ENCODE results near the gene CKLF. TPM values are rescaled to one million over a fixed set of nuclear protein-coding genes. Genes with fewer than 3 reads are reported as not detected.
A peak's percentile ranks its signal among the peaks of the same experiment; 100 is the strongest.

CKLF gene
- total RNA-seq, 6 donors from 2014 or later = 18.2 to 71.7 (median 47.4) TPM

DNA sequence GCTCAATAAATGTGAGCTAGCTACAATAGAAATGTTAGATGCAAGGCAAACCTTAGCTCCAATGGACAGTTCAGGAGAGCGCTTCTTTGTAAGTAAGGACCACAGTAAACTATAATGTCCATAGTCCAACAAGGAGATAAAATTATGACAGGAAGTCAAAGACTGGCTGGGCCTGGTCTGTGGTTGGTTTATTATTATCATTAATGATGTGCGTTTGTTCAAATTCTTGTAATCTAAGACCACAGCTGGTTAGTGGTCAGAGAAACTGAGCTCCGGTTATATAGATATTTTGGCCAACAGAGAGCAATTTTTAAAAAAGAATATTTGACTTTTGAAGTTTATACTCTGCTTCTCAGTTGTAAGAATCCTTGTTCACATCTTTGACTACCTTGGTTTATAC is 22.2 kb downstream of the CKLF start:
- H3K4me1 ChIP-seq = peaks cover 9 to 14% (median 13%) of the 10 kb centered on the region in 4 donors
- ATAC-seq (ENCODE audit: low FRiP score in 2 of 2) = no peak

GRCh38 chr16:66575060-66575459 is 22.7 kb downstream of the CKLF start:
- WGBS, 2 donors = 93 to 100% methylated on average over 1 to 3 of the region's 3 CpGs
- Histone ChIP-seq H3K9me3 (no peaks in the 10 kb centered on the region), H3K27me3 (peaks cover 0 to 3% (median 0%) of the 10 kb centered on the region in 4 donors), H3K4me1 (peaks cover 8 to 16% (median 12%) of the 10 kb centered on the region in 4 donors), H3K4me3 (no peak overlapping the region), H3K36me3 (no peaks in the 10 kb centered on the region), H3K27ac (no peak overlapping the region)
- no peak for TF ChIP-seq POLR2AphosphoS5 (IDR thresholded peaks at IDR 0.05)
- TF ChIP-seq POLR2A (IDR thresholded peaks at IDR 0.05) = no peak
- no peak for TF ChIP-seq EP300 (IDR thresholded peaks at IDR 0.05)
- TF ChIP-seq, protein P1, sequence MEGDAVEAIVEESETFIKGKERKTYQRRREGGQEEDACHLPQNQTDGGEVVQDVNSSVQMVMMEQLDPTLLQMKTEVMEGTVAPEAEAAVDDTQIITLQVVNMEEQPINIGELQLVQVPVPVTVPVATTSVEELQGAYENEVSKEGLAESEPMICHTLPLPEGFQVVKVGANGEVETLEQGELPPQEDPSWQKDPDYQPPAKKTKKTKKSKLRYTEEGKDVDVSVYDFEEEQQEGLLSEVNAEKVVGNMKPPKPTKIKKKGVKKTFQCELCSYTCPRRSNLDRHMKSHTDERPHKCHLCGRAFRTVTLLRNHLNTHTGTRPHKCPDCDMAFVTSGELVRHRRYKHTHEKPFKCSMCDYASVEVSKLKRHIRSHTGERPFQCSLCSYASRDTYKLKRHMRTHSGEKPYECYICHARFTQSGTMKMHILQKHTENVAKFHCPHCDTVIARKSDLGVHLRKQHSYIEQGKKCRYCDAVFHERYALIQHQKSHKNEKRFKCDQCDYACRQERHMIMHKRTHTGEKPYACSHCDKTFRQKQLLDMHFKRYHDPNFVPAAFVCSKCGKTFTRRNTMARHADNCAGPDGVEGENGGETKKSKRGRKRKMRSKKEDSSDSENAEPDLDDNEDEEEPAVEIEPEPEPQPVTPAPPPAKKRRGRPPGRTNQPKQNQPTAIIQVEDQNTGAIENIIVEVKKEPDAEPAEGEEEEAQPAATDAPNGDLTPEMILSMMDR (IDR thresholded peaks at IDR 0.05) = no peak
- DNase-seq = no peak
- ATAC-seq (ENCODE audit: low FRiP score in 2 of 2) = no peak

More for the DNA sequence above, 22.2 kb downstream of the CKLF start:
- TF ChIP-seq POLR2AphosphoS5 (IDR thresholded peaks at IDR 0.05) (no peak), POLR2A (IDR thresholded peaks at IDR 0.05) (no peak), EP300 (IDR thresholded peaks at IDR 0.05) (no peak)
- TF ChIP-seq, protein P1 (IDR thresholded peaks at IDR 0.05) = no peak
- no peak overlapping the region for H3K4me3 ChIP-seq
- no peaks in the 10 kb centered on the region for H3K36me3 ChIP-seq
- DNase-seq = no peak
- H3K27ac ChIP-seq = no peak overlapping the region
- 89 to 96% methylated on average over 3 of the region's 3 CpGs for WGBS, 2 donors
- H3K27me3 ChIP-seq = peaks cover 0 to 3% (median 0%) of the 10 kb centered on the region in 4 donors
- H3K9me3 ChIP-seq = no peaks in the 10 kb centered on the region

GRCh38 chr16:66576296-66576695 is 23.9 kb downstream of the CKLF start:
- Histone ChIP-seq H3K9me3 (no peaks in the 10 kb centered on the region), H3K4me1 (peaks cover 8 to 16% (median 12%) of the 10 kb centered on the region in 4 donors), H3K36me3 (no peaks in the 10 kb centered on the region), H3K27me3 (peaks cover 0 to 3% (median 0%) of the 10 kb centered on the region in 4 donors), H3K4me3 (no peak overlapping the region), H3K27ac (no peak overlapping the region)
- 84 to 87% methylated on average over 5 of the region's 5 CpGs for WGBS, 2 donors
- ATAC-seq (ENCODE audit: low FRiP score in 2 of 2) (peak in 1 of 2 donors; percentile 74), DNase-seq (no peak)
- TF ChIP-seq, protein P1 (IDR thresholded peaks at IDR 0.05) = no peak
- TF ChIP-seq POLR2A (IDR thresholded peaks at IDR 0.05) (no peak), POLR2AphosphoS5 (IDR thresholded peaks at IDR 0.05) (no peak), EP300 (IDR thresholded peaks at IDR 0.05) (no peak)

DNA sequence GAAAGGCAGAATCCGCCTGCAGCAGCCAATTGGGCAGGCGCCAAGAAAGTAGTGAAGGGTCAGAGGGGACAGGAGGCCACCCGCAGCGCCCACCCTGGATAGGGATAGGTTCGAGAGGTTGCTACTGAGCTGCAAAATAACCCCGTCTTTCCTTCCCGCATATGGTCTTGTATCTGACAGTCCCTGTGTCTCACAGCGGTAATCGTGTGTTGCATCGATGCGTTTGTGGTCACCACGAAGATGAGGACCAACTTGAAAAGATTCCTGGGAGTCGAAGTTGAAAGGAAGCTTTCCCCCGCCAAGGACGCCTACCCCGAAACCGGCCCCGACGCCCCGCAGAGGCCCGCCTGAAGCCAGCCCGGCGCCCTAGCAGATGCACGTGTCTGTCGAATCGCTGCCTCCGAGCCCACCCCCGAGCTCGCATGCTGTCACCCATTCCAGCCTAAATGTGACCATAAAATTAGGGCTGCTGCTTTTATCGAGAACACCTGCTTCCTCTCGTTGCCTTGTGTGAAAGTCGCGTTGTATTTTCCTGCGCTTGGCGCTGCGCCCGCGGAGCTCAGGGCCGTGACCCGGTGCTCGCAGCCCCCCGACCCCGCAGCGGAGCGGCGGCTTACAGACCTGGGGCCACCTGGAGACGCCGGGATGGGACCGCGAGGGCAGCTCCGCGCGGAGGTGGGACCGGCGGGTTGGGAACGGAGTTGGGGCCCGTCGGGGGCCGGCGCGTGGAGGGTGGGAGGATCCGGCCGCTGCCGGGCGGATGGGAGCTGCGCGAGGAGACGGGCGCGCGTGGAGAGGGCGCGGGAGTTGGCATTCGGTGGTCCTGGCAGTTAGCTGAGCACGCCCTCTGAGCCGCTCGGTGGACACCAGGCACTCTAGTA is 26.5 kb downstream of the CKLF start, which contains the start of gene CMTM2:
TSS of gene CMTM2 (plus strand) at position 813 of the 881 bp plus-strand sequence. CDS start 145 bp downstream, outside the sequence.
- Histone ChIP-seq H3K4me1 (peaks cover 8 to 16% (median 12%) of the 10 kb centered on the region in 4 donors), H3K27me3 (peaks cover 0 to 3% (median 0%) of the 10 kb centered on the region in 4 donors), H3K27ac (no peak within 1 kb of the TSS), H3K36me3 (no peaks in the 10 kb centered on the region), H3K9me3 (no peaks in the 10 kb centered on the region), H3K4me3 (peak within 1 kb of the TSS in 3 of 4 donors; percentile 26 to 39 (median 37))
- DNase-seq (peak in 1 of 2 donors; percentile 85), ATAC-seq (ENCODE audit: low FRiP score in 2 of 2) (no peak)
- TF ChIP-seq, protein P1 (IDR thresholded peaks at IDR 0.05) = no peak
- no peak for TF ChIP-seq POLR2A (IDR thresholded peaks at IDR 0.05)
- no peak for TF ChIP-seq EP300 (IDR thresholded peaks at IDR 0.05)
- 28 to 35% methylated on average over 35 to 60 of the region's 77 CpGs for WGBS, 2 donors
